ENCODE results near the gene MRGPRE.

GRCh38 chr11:3193373-3194015 is 38.7 kb downstream of the MRGPRE start:
- TF ChIP-seq CTCF (IDR thresholded peaks at IDR 0.05) (no peak), POLR2A (IDR thresholded peaks at IDR 0.05) (no peak)

Data from breast epithelium (tissue), 3 donors.